GM12875 (cell line): Measurements from ENCODE around the gene KMT2C.

Experiments used
- H3K4me3 ChIP-seq: one replicate; pipeline ENCODE4 v1.5.1; 2011; ENCODE audit warnings: low read depth, low read length, control low read depth
- CTCF ChIP-seq: IDR thresholded peaks from 2 replicates; pipeline ENCODE4 v1.5.1; 2011; ENCODE audit warnings: low read depth, mild to moderate bottlenecking, control low read depth, inconsistent platforms, low read length, moderate library complexity, borderline replicate concordance; ENCODE audit not compliant: insufficient read depth

Gene KMT2C

GRCh38 chr7:152189061-152189460, 246.7 kb downstream of the KMT2C start:
- TF ChIP-seq CTCF: no peak
- H3K4me3 ChIP-seq: no peak overlapping the region

DNA sequence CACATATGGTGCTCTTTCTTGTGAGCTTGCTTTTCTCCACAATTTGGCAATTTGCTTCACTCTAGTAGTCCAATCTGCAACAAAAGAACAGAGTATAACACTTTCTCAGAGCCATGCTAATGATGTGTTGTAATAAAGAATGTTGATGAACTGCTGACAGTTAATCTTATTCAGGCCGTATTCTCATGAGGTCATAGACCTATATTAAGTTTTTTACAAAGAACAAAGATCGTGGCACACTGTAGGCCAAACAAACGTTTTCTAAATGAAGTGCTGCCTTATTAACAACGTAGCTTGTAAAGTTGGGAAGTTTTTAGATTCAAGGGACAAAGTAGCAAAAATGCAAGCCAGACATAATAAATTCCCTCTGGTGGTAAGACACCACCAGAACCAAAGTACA, 250.2 kb downstream of the KMT2C start:
- no peak overlapping the region for H3K4me3 ChIP-seq
- TF ChIP-seq CTCF: no peak

DNA sequence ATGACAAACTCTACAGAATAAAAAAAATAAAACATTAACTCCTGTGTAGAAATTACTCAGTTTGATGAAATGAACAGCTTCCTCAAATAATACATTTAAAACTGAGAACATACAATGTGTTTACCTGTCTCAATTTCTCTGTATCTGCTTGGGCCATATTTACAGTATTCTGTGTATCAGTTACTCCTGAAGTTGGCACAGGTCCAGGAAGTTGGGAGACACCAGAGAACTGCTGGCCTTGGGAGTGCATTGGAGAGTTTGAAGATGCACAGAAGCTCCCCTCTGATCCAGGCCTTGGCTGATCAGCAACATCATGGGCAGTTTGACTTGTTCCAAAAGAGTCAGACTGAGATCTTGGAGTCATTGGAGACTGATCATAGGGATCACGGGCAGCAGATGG, 255.2 kb downstream of the KMT2C start:
- TF ChIP-seq CTCF: no peak
- no peak overlapping the region for H3K4me3 ChIP-seq

- H3K4me3 ChIP-seq: no peak overlapping the region
- no peak for TF ChIP-seq CTCF
Observed at GRCh38 chr7:152180048-152180447, 255.8 kb downstream of the KMT2C start.

DNA sequence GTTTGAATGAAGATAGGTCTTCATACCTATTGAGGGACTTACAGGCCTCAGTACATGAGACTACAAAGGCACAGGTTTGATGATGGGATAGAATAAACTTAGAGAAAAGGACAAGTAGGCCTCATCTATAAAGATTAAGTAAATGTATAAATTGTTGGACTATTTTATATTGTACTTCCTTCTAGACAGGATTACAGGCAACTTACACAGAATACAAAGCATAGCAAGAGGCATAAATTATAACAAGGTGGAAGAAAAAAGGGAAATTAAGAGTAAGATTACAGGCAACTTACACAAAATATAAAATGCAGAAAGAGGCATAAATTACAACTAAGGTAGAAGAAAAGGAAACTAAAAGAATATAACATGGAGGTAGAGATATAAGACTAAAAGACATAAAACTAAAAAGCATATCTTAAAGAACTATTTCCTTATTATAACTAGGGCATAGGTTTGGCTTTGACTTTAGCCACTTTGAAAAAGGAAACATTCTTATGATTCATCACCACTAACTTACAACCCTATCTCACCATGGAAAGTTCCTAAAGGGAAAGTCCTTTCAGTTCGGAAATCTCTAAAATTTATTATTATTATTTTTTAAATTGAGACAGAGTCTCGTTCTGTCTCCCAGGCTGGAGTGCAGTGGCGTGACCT, 257.3 kb downstream of the KMT2C start:
- TF ChIP-seq CTCF: no peak
- no peak overlapping the region for H3K4me3 ChIP-seq

DNA sequence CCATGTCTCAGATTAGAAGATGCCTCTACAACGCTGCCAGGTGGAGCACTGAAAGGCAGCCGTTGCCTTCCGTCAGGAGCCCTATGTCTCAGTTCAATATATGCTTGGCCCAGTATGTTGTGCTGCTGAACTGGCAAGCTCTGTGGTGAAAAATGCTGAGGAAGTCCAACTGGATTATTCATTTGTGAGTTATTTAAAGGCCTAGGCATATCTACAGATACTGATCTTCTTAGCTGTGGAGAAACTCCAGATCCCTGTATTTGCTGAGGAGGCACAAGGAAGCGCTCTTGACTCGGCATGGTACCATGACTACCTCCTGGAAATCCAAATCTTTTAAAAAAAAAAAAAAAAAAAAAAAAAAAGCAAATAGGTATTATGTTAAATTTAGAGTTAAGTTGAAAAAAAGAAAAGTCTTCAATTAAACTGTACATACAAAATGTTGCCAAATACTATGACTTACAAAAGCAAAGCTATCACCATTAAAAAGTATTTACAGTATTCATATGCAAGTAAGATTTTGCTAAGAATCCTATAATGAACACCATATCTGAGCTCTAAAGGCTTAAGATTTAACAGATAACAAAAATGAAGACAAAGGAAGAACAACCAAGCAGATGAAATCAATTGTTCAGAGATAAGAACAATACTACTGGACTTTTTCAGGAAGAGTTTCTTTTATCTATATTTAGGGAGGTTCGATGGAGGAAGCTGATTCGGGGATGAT, 258.0 kb downstream of the KMT2C start:
- TF ChIP-seq CTCF: no peak
- no peak overlapping the region for H3K4me3 ChIP-seq

GRCh38 chr7:152176797-152177196, 259.0 kb downstream of the KMT2C start:
- no peak overlapping the region for H3K4me3 ChIP-seq
- TF ChIP-seq CTCF: no peak
